ENCODE measurements around the gene TRAK1. TPM values are rescaled to one million over a fixed set of nuclear protein-coding genes. Genes with fewer than 3 reads are reported as not detected.

The TRAK1 gene
- total RNA-seq, 2 experiments from 2014 or later = 62.5 to 88.3 TPM

DNA sequence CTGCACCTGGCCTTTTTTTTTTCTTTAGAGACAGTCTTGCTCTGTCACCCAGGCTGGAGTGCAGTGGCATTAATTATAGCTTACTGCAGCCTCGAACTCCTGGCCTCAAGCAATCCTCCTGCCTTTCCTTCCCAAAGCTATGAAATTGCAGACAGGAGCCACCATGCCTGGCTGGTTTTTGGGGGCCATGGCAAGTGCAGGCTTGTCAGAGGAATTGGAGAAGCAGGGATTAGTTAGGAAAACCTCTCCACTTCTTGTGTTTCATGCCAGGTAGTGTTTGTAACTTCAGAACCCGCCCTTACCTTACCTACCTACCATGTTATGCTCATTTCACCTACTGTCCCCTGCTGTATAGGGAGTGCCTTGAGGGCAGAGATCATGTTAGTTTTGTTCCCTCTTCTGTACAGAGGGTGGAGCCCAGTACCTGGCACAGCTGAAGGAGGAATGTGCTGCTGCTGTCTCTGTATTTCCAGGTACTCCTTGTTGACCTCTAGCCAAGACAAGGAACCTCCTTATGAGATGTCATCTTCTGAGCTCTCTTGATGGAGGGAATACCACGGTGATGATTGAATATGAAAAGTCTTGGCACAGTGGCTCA lies 43.8 kb downstream of the TRAK1 start:
- H3K27ac ChIP-seq (ENCODE audit: low read depth, low read length, poor library complexity, severe bottlenecking) = no peak overlapping the region
- POLR2A ChIA-PET = interaction anchor here (0.5 to 2.3 kb wide), 6 partner anchors 10 to 83 kb away, joined by 3 to 10 read pairs (median 4); no protein-coding TSS in a partner anchor
- no peak overlapping the region for H3K4me2 ChIP-seq (ENCODE audit: low read length)
- no peaks in the 10 kb centered on the region for H3K9me2 ChIP-seq (ENCODE audit: insufficient read depth, low read length)
- no peaks in the 10 kb centered on the region for H3K9me3 ChIP-seq (ENCODE audit: low read length)
- intact Hi-C loops (cut with micrococcal nuclease; ENCODE audit: unreplicated experiment) = no loop called here
- H3K4me3 ChIP-seq (ENCODE audit: low read depth, low read length, poor library complexity, severe bottlenecking) = no peak overlapping the region
- H3K79me2 ChIP-seq (ENCODE audit: insufficient read depth, low read depth, low read length) = peaks cover 67% of the 10 kb centered on the region
- H3K4me1 ChIP-seq (ENCODE audit: insufficient read depth, low read length, poor library complexity, severe bottlenecking) = peaks cover 16% of the 10 kb centered on the region
- CTCF ChIA-PET (ENCODE audit: unreplicated experiment) = interaction anchor here (0.6 kb wide), 1 partner anchor 50 kb away, joined by 5 read pairs; no protein-coding TSS in a partner anchor
- H2AFZ ChIP-seq (ENCODE audit: low read length) = no peak overlapping the region
- no peak for TF ChIP-seq EZH2phosphoT487 (IDR thresholded peaks at IDR 0.05; ENCODE audit: borderline replicate concordance, low read depth, low read length)
- TF ChIP-seq, protein P1, sequence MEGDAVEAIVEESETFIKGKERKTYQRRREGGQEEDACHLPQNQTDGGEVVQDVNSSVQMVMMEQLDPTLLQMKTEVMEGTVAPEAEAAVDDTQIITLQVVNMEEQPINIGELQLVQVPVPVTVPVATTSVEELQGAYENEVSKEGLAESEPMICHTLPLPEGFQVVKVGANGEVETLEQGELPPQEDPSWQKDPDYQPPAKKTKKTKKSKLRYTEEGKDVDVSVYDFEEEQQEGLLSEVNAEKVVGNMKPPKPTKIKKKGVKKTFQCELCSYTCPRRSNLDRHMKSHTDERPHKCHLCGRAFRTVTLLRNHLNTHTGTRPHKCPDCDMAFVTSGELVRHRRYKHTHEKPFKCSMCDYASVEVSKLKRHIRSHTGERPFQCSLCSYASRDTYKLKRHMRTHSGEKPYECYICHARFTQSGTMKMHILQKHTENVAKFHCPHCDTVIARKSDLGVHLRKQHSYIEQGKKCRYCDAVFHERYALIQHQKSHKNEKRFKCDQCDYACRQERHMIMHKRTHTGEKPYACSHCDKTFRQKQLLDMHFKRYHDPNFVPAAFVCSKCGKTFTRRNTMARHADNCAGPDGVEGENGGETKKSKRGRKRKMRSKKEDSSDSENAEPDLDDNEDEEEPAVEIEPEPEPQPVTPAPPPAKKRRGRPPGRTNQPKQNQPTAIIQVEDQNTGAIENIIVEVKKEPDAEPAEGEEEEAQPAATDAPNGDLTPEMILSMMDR (conservative IDR thresholded peaks at IDR 0.05; ENCODE audit: low read length) = no peak
- H3K36me3 ChIP-seq (ENCODE audit: insufficient read depth, low read length) = peaks cover 43% of the 10 kb centered on the region
- no peaks in the 10 kb centered on the region for H4K20me1 ChIP-seq (ENCODE audit: insufficient read depth, low read length)
- no peak for DNase-seq (ENCODE audit: low spot score)
- no TSS peak for BruUV-seq (replicated peaks)

DNA sequence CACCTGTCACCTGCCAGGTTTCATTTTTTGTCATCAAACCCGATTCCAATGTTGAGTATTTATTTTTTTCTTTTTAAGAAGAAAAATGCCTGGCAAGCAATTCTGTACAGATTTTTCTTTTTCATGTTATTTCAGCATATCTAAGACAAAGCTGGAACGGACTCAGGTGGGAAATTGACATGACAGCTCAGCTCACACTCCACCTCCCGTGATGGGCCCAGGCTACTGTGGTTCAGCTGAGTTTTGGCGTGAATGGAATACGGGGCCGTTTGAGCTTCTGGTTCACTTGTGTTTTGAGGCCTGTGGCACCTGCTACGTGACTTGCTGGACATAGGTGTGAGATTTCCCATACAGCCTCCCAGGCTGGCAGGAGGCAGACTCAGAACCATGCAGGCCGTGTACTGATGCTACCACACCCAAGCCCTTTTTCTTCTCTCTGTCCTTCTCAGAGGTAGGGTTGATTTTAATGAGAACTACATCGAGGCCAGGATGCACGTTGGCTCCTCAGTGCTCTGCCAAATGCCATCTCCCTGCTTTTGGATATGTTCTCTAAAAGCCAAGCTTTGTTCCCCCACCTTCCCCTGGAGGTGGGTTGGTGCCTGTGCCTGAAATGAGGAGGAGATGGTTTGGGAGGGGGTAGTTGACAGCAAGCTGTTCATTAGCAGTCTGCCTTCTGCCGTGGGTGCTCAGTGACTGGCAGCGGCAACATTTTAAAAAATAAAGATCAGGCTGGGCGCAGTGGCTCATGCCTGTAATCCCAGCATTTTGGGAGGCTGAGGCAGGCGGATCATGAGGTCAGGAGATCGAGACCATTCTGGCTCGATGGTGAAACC lies 48.7 kb downstream of the TRAK1 start:
- Histone ChIP-seq H3K4me3 (ENCODE audit: low read depth, low read length, poor library complexity, severe bottlenecking) (no peak overlapping the region), H2AFZ (ENCODE audit: low read length) (no peak overlapping the region), H3K9me2 (ENCODE audit: insufficient read depth, low read length) (no peaks in the 10 kb centered on the region), H3K9me3 (ENCODE audit: low read length) (no peaks in the 10 kb centered on the region), H3K4me1 (ENCODE audit: insufficient read depth, low read length, poor library complexity, severe bottlenecking) (peaks cover 15% of the 10 kb centered on the region), H3K4me2 (ENCODE audit: low read length) (no peak overlapping the region), H3K36me3 (ENCODE audit: insufficient read depth, low read length) (peaks cover 31% of the 10 kb centered on the region), H4K20me1 (ENCODE audit: insufficient read depth, low read length) (no peaks in the 10 kb centered on the region), H3K79me2 (ENCODE audit: insufficient read depth, low read depth, low read length) (peaks cover 65% of the 10 kb centered on the region; the same call in 1 of the 2 replicates), H3K27ac (ENCODE audit: low read depth, low read length, poor library complexity, severe bottlenecking) (no peak overlapping the region)
- TF ChIP-seq, protein P1 (conservative IDR thresholded peaks at IDR 0.05; ENCODE audit: low read length) = no peak
- no peak for TF ChIP-seq EZH2phosphoT487 (IDR thresholded peaks at IDR 0.05; ENCODE audit: borderline replicate concordance, low read depth, low read length)
- intact Hi-C loops (cut with micrococcal nuclease; ENCODE audit: unreplicated experiment) = no loop called here
- POLR2A ChIA-PET = interaction anchor here (0.9 to 1.3 kb wide), 2 partner anchors 9 to 14 kb away, joined by 3 to 5 read pairs; no protein-coding TSS in a partner anchor
- DNase-seq (ENCODE audit: low spot score) = no peak
- no TSS peak for BruUV-seq (replicated peaks)
- CTCF ChIA-PET (ENCODE audit: unreplicated experiment) = no interaction called here

Data from OCI-LY7 (cell line).